HK-2 (cell line): Measurements from ENCODE around the gene PTGS1.
A peak's percentile ranks its signal among the peaks of the same experiment; 100 is the strongest.
"Not testable (repeated sequence)": the region's sequence is repeated elsewhere in the genome, so short reads cannot be mapped to it uniquely, and the experiment has no call there.

Experiments used
- DNase-seq: peaks from one replicate; pipeline ENCODE4 v3.0.0-alpha.2; 2018; ENCODE audit not compliant: unreplicated experiment

PTGS1 gene

GRCh38 chr9:122347348-122348287, 23.2 kb upstream of the PTGS1 start:
- no peak for DNase-seq

- DNase-seq = no peak
Measured at GRCh38 chr9:122348288-122348777, 22.5 kb upstream of the PTGS1 start.

- no peak for DNase-seq
Measured at GRCh38 chr9:122348791-122349190, 22.0 kb upstream of the PTGS1 start.

- no peak for DNase-seq
Measured at GRCh38 chr9:122349201-122349600, 21.6 kb upstream of the PTGS1 start.

- DNase-seq = peak; percentile 85
Measured at GRCh38 chr9:122350577-122351355, 20.1 kb upstream of the PTGS1 start.

GRCh38 chr9:122354536-122355199, 16.2 kb upstream of the PTGS1 start:
- no peak for DNase-seq

GRCh38 chr9:122355336-122355875, 15.4 kb upstream of the PTGS1 start:
- DNase-seq = no peak

- DNase-seq = no peak
Measured at GRCh38 chr9:122356627-122357026, 14.2 kb upstream of the PTGS1 start.

GRCh38 chr9:122360891-122361290, 9.9 kb upstream of the PTGS1 start:
- DNase-seq = no peak

- not testable (repeated sequence) for DNase-seq
Measured at GRCh38 chr9:122363131-122363530, 7.7 kb upstream of the PTGS1 start.

- no peak for DNase-seq
Measured at GRCh38 chr9:122364117-122364782, 6.6 kb upstream of the PTGS1 start.

GRCh38 chr9:122364783-122365150, 6.1 kb upstream of the PTGS1 start:
- no peak for DNase-seq

GRCh38 chr9:122366074-122366660, 4.7 kb upstream of the PTGS1 start:
- DNase-seq = no peak

- DNase-seq = no peak
Measured at GRCh38 chr9:122367065-122367464, 3.8 kb upstream of the PTGS1 start.

GRCh38 chr9:122367774-122368460, 2.9 kb upstream of the PTGS1 start:
- DNase-seq = no peak

- no peak for DNase-seq
Measured at GRCh38 chr9:122368642-122369041, 2.2 kb upstream of the PTGS1 start.

GRCh38 chr9:122370303-122370702, 521 bp upstream of the PTGS1 start:
- no peak for DNase-seq

- no peak for DNase-seq
Measured at GRCh38 chr9:122371846-122372245, 1.0 kb downstream of the PTGS1 start.

- DNase-seq = no peak
Measured at GRCh38 chr9:122372856-122373845, 2.3 kb downstream of the PTGS1 start.
